22Rv1 (cell line): ENCODE measurements around the gene ACAP3.
A peak's percentile ranks its signal among the peaks of the same experiment; 100 is the strongest.

Experiments used
- H3K27ac ChIP-seq: fragments of 450-650 bp; 2 replicates; pipeline ENCODE4 v1.5.1; 2017
- ZFX ChIP-seq: fragments of 450-650 bp; IDR thresholded peaks from 2 replicates; pipeline ENCODE4 v1.6.1; 2017; ENCODE audit warnings: antibody characterized with exemption, borderline replicate concordance
- TF ChIP-seq, protein P1 (sequence below): fragments of 450-650 bp; IDR thresholded peaks from 2 replicates; pipeline ENCODE4 v1.5.1; 2017; ENCODE audit warnings: mild to moderate bottlenecking

Gene ACAP3, protein sequence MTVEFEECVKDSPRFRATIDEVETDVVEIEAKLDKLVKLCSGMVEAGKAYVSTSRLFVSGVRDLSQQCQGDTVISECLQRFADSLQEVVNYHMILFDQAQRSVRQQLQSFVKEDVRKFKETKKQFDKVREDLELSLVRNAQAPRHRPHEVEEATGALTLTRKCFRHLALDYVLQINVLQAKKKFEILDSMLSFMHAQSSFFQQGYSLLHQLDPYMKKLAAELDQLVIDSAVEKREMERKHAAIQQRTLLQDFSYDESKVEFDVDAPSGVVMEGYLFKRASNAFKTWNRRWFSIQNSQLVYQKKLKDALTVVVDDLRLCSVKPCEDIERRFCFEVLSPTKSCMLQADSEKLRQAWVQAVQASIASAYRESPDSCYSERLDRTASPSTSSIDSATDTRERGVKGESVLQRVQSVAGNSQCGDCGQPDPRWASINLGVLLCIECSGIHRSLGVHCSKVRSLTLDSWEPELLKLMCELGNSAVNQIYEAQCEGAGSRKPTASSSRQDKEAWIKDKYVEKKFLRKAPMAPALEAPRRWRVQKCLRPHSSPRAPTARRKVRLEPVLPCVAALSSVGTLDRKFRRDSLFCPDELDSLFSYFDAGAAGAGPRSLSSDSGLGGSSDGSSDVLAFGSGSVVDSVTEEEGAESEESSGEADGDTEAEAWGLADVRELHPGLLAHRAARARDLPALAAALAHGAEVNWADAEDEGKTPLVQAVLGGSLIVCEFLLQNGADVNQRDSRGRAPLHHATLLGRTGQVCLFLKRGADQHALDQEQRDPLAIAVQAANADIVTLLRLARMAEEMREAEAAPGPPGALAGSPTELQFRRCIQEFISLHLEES

DNA sequence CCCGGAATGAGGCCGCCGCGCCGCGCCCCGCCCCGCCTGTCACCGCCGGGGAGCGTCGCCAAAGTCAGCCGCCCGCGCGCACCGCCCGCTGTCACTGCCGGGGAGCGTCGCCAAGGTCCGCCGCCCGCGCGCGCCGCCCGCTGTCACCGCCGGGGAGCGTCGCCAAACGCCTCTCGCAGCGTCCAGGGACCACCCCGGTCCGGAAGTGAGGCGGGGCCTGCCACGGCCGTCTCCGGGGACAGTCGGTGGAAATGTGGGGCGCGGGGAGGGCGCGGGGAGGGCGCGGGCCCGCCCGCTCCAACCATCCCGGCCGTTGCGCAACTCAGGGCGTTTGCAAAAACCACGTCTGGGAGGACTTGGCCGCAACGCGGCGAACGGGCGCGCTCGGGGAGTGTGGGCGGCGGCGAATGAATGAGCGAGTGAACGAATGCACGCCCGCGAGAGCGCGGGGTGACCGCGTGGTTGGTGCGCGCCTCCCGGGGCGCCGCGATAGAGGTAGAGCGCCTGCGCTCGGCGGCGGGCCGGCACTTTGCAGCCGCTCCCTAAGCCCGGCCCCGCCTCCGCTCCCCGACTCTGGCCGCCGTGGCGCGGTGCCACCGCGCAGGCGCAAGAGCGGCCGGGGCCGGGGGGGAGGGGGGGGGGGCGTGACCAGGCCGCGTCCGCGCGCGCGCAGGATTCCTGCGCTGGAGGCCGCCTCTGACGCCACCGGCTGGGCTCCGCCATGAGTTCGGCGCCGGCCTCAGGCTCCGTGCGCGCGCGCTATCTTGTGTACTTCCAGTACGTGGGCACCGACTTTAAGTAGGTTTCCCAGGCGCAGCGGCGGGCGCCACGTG, at the start of gene ACAP3, which contains the start of gene PUSL1:
TSS of gene ACAP3 (minus strand) at position 8 of the 833 bp plus-strand sequence. CDS start 115 bp downstream, outside the sequence.
TSS of gene PUSL1 (plus strand) at position 675 of the 833 bp plus-strand sequence. CDS start at position 722, 47 bp downstream.
- peak within 1 kb of the TSS; percentile 96 for H3K27ac ChIP-seq
- TF ChIP-seq, protein P1, sequence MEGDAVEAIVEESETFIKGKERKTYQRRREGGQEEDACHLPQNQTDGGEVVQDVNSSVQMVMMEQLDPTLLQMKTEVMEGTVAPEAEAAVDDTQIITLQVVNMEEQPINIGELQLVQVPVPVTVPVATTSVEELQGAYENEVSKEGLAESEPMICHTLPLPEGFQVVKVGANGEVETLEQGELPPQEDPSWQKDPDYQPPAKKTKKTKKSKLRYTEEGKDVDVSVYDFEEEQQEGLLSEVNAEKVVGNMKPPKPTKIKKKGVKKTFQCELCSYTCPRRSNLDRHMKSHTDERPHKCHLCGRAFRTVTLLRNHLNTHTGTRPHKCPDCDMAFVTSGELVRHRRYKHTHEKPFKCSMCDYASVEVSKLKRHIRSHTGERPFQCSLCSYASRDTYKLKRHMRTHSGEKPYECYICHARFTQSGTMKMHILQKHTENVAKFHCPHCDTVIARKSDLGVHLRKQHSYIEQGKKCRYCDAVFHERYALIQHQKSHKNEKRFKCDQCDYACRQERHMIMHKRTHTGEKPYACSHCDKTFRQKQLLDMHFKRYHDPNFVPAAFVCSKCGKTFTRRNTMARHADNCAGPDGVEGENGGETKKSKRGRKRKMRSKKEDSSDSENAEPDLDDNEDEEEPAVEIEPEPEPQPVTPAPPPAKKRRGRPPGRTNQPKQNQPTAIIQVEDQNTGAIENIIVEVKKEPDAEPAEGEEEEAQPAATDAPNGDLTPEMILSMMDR, result 0 out of 2 replicates have a peak, but pooled peaks have one; percentile 8
- TF ChIP-seq ZFX, result no peak

DNA sequence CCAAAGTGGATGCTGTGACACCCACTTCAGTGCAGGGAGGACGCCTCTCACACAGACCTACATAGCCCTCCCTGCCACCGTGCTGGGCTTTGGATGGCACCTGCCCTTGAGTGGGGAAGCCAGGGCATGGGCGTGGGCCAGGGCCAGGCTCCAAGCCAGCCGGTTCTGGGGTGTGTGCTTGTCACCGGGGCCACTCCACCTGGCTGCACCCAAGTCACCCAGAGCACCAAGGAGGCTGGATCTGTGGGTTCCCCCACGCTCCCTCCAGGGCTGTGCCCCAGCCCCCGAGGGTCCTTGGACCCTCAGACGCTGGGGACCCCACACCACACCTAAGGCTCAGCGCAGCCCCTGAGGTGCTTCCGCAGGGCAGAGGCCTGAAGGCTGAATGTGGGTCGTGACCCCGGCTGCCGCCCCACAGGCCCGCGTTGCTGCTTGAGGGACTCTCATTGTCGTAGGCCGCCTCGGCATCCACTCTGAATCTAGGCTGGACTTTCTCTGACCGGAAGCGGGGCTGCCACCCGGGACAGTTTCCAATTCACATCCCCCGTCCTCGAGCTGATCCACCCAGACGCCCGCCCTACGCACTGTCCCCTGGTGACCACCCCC, 49.2 kb upstream of the ACAP3 start:
- H3K27ac ChIP-seq, result no peak overlapping the region
- TF ChIP-seq, protein P1, result no peak
- TF ChIP-seq ZFX, result no peak

DNA sequence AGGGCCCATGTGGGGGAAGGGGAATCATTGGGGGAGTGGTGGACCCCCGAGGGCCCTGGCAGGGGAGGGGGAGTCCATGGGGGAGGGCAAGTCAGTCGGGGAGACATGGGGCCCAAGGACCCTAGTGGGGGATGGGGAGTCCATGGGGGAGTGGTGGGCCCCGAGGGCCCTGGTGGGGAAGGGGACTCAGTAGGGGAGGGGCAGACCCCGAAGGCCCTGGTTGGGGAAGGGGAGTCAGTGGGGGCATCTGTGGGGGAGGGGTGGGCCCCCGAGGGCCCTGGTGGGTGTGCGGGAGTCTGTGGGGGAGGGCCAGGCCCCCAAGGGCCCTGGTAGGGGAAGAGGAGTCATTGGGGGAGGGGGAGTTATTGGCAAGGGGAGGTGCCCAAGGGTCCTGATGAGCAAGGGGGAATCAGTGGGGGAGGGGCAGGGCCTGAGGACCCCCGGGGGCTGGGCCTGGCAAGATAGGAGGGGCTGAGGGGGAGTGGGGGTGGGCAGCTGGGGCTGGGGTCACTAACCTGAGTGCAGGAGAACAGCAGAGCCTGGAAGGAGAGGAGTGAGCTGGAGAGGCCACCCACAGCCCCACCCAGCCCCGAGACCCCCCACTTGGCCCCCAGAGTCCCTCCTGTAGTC, 48.6 kb upstream of the ACAP3 start:
- no peak overlapping the region for H3K27ac ChIP-seq
- no peak for TF ChIP-seq ZFX
- TF ChIP-seq, protein P1, result no peak

DNA sequence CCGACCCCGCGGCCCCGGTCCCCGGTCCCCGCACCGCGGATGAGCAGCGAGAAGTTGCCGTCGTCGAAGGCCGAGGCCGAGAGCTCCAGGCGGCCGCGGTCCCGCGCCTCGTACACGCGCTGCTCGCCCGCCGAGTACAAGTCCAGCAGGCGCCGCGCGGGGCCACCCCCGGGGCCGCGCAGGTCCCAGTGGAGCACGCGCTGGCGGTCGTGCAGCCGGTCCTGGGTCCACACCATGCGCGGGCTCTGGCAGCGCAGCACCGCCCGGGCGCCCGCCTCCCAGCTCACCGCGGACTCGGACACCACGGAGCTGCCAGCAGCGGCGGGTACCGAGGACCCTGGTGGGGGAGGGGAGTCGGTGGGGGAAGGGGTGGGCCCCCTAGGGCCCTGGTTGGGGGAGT, 47.7 kb upstream of the ACAP3 start:
- peak overlapping the region; percentile 64 for H3K27ac ChIP-seq
- TF ChIP-seq ZFX, result no peak
- TF ChIP-seq, protein P1, result no peak

DNA sequence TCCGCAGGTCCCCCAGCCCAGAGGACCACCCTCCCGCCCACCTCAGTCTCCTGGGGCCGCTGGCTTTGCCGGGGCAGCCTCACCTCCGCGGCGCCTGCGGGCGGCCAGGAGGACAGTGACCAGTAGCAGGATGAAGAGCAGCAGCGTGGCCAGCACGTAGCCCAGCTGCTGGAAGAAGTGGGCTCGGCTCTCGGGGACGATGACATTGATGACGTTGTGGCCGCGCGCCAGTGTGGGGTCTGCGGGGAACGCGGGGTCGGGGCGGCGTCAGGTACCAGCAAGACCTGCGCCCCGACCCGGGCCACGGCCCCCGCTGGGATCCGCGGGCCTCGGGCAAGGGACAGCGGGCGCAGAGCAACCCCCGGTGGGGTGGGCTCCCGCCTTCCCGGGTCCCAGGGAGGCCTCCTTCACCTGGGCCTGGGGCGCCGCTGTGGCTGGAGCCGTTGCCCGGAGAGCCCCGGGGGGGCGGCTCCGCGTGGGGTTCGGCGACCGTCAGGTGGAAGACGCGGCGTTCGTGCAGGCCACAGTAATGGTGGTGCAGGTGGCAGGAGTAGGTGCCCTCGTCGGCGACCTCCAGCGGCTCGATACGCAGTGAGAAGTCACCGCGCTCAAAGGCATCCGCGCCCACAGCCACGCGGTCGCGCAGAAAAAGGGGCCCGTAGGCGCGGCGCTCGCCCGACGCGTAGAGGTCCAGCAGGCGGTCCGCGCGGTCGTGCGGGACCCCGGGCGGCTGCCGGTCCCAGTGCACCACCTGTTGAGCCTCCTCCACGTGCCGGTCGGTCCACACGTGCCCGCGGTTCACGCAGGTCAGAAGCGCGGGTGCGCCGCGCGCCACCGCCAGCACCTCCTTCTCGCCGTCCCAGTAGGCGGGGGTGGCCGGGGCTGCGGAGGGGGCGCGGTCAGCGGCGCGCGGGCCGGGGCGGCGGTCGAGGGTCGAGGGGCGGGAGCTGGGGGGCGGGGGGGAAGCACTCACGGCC, 46.8 kb upstream of the ACAP3 start:
- H3K27ac ChIP-seq, result peak overlapping the region; percentile 64
- TF ChIP-seq ZFX, result no peak
- TF ChIP-seq, protein P1, result 0 out of 2 replicates have a peak, but pooled peaks have one; percentile 4
